ENCODE measurements around the gene ADGRG6. TPM values are rescaled to one million over a fixed set of nuclear protein-coding genes. Genes with fewer than 3 reads are reported as not detected.

Gene ADGRG6
- total RNA-seq, 1 experiment from 2014 or later = 0.49 TPM

- Histone ChIP-seq H3K4me3 (ENCODE audit: low read depth, low read length, poor library complexity, severe bottlenecking) (no peak overlapping the region), H3K9me3 (ENCODE audit: low read depth, low read length, poor library complexity, severe bottlenecking) (no peaks in the 10 kb centered on the region), H3K27ac (ENCODE audit: low read depth, low read length, poor library complexity, severe bottlenecking) (no peak overlapping the region), H3K36me3 (ENCODE audit: insufficient read depth, low read length, poor library complexity, severe bottlenecking) (no peaks in the 10 kb centered on the region), H3K4me1 (ENCODE audit: insufficient read depth, low read length, poor library complexity, severe bottlenecking) (no peaks in the 10 kb centered on the region), H3K27me3 (replicated peaks; ENCODE audit: insufficient read depth, low read depth, low read length, poor library complexity) (no peaks in the 10 kb centered on the region)
- intact Hi-C loops (cut with micrococcal nuclease; ENCODE audit: unreplicated experiment) = no loop called here
- ChIA-PET POLR2A (ENCODE audit: low non-redundant PET) (no interaction called here), CTCF (no interaction called here)
- TF ChIP-seq CTCF (conservative IDR thresholded peaks at IDR 0.05; ENCODE audit: low read depth, low read length) (no peak), EZH2 (IDR thresholded peaks at IDR 0.05; ENCODE audit: borderline replicate concordance, low read depth, low read length, poor library complexity, severe bottlenecking) (no peak)
- DNase-seq (ENCODE audit: low spot score) = no peak
- BruUV-seq (replicated peaks) = no TSS peak
Measured at GRCh38 chr6:142353690-142354089, 51.9 kb downstream of the ADGRG6 start.

- TF ChIP-seq EZH2 (IDR thresholded peaks at IDR 0.05; ENCODE audit: borderline replicate concordance, low read depth, low read length, poor library complexity, severe bottlenecking) (no peak), CTCF (conservative IDR thresholded peaks at IDR 0.05; ENCODE audit: low read depth, low read length) (no peak)
- no peaks in the 10 kb centered on the region for H3K4me1 ChIP-seq (ENCODE audit: insufficient read depth, low read length, poor library complexity, severe bottlenecking)
- DNase-seq (ENCODE audit: low spot score) = no peak
- no peaks in the 10 kb centered on the region for H3K27me3 ChIP-seq (replicated peaks; ENCODE audit: insufficient read depth, low read depth, low read length, poor library complexity)
- intact Hi-C loops (cut with micrococcal nuclease; ENCODE audit: unreplicated experiment) = no loop called here
- no peak overlapping the region for H3K27ac ChIP-seq (ENCODE audit: low read depth, low read length, poor library complexity, severe bottlenecking)
- ChIA-PET CTCF (no interaction called here), POLR2A (ENCODE audit: low non-redundant PET) (no interaction called here)
- H3K36me3 ChIP-seq (ENCODE audit: insufficient read depth, low read length, poor library complexity, severe bottlenecking) = no peaks in the 10 kb centered on the region
- no peaks in the 10 kb centered on the region for H3K9me3 ChIP-seq (ENCODE audit: low read depth, low read length, poor library complexity, severe bottlenecking)
- H3K4me3 ChIP-seq (ENCODE audit: low read depth, low read length, poor library complexity, severe bottlenecking) = no peak overlapping the region
- BruUV-seq (replicated peaks) = no TSS peak
Measured at GRCh38 chr6:142354650-142355049, 52.8 kb downstream of the ADGRG6 start.

DNA sequence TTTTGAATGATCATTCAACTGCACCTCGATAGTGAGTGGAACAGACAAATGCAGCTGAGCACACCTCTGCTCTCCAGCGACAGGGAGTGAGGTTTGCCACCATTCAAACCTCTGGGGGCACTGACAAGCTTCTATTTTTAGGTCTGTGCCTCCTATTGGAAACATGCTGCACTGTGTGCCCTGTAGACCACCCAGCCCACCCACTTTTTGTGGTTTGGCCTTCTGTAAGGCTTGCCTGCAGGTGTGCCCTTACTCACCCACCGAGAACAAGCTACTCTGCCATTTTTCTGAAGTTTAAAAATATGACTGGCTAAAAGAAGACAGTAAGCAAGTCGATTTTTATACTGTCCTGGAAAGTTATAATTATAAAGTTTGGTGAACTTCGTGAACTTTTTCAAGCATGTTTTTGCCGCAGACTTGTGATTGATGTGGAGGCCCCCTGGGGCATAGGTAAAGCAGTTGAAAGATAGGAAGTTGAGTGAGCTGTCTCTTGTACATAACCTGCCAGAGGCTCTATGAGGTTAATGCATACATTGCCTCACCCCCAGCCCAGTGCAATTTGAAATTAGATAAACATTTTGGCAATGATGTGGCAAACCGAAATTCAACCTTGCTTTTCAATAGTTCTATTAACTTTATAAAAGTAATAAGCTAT, 53.8 kb downstream of the ADGRG6 start:
- Histone ChIP-seq H3K4me1 (ENCODE audit: insufficient read depth, low read length, poor library complexity, severe bottlenecking) (no peaks in the 10 kb centered on the region), H3K27ac (ENCODE audit: low read depth, low read length, poor library complexity, severe bottlenecking) (no peak overlapping the region), H3K36me3 (ENCODE audit: insufficient read depth, low read length, poor library complexity, severe bottlenecking) (no peaks in the 10 kb centered on the region), H3K9me3 (ENCODE audit: low read depth, low read length, poor library complexity, severe bottlenecking) (no peaks in the 10 kb centered on the region), H3K4me3 (ENCODE audit: low read depth, low read length, poor library complexity, severe bottlenecking) (no peak overlapping the region), H3K27me3 (replicated peaks; ENCODE audit: insufficient read depth, low read depth, low read length, poor library complexity) (no peaks in the 10 kb centered on the region)
- TF ChIP-seq EZH2 (IDR thresholded peaks at IDR 0.05; ENCODE audit: borderline replicate concordance, low read depth, low read length, poor library complexity, severe bottlenecking) (no peak), CTCF (conservative IDR thresholded peaks at IDR 0.05; ENCODE audit: low read depth, low read length) (no peak)
- no TSS peak for BruUV-seq (replicated peaks)
- ChIA-PET POLR2A (ENCODE audit: low non-redundant PET) (no interaction called here), CTCF (no interaction called here)
- intact Hi-C loops (cut with micrococcal nuclease; ENCODE audit: unreplicated experiment) = no loop called here
- DNase-seq (ENCODE audit: low spot score) = no peak

Measured in A673 (cell line).